H1 (cell line): ENCODE results near the gene NBAS. TPM values are rescaled to one million over a fixed set of nuclear protein-coding genes. Genes with fewer than 3 reads are reported as not detected.
"Not testable (repeated sequence)": the region's sequence is repeated elsewhere in the genome, so short reads cannot be mapped to it uniquely, and the experiment has no call there.

Experiments
- CTCF ChIA-PET: fragments of 300-600 bp; sonication (Branson Sonifier 250); formaldehyde crosslinking; loops from one replicate; lab custom pipeline; 2021; ENCODE audit not compliant: partially characterized antibody; lab: Charles Lee
- POLR2A ChIA-PET: fragments of 300-600 bp; sonication (Branson Sonifier 250); formaldehyde crosslinking; loops from one replicate; lab custom pipeline; 2021; ENCODE audit warnings: inconsistent platforms; ENCODE audit not compliant: partially characterized antibody; lab: Charles Lee
- DNase-seq, 2 experiments: peaks; one replicate each; pipeline versions ENCODE4 v3.0.0 to v3.0.0-alpha.2; 2010 to 2022; ENCODE audit warnings: low spot score in 2 of 2, low read depth in 1 of 2, mixed read lengths in 1 of 2
- FAIRE-seq: peaks from 2 replicates; lab custom pipeline; 2011; peaks lifted over from hg19 to GRCh38; lab: Jason Lieb, UNC
- H2AFZ ChIP-seq: 2 replicates; pipeline ENCODE4 v1.8.1; 2012; ENCODE audit warnings: low read length, inconsistent platforms
- H2AK5ac ChIP-seq: 2 replicates; pipeline ENCODE4 v1.6.1; 2013; ENCODE audit warnings: low read depth, low read length
- H2BK120ac ChIP-seq: replicated peaks from 2 replicates; pipeline ENCODE3; 2013; ENCODE audit warnings: low read depth, low read length, inconsistent platforms
- H2BK12ac ChIP-seq: 2 replicates; pipeline ENCODE4 v1.6.1; 2013; ENCODE audit warnings: low read depth, low read length
- H2BK15ac ChIP-seq: 2 replicates; pipeline ENCODE4 v1.6.1; 2013; ENCODE audit warnings: low read length
- H2BK20ac ChIP-seq: 2 replicates; pipeline ENCODE4 v1.6.1; 2013; ENCODE audit warnings: low read length
- H2BK5ac ChIP-seq: 2 replicates; pipeline ENCODE4 v1.6.1; 2013; ENCODE audit warnings: low read depth, low read length
- H3K14ac ChIP-seq: 2 replicates; pipeline ENCODE4 v1.6.1; 2013; ENCODE audit warnings: inconsistent platforms; ENCODE audit not compliant: insufficient read length
- H3K18ac ChIP-seq: 2 replicates; pipeline ENCODE4 v1.6.1; 2013; ENCODE audit warnings: low read length; ENCODE audit errors: extremely low read depth
- H3K23ac ChIP-seq: 2 replicates; pipeline ENCODE4 v1.6.1; 2013; ENCODE audit warnings: inconsistent platforms; ENCODE audit not compliant: insufficient read length
- H3K23me2 ChIP-seq: 2 replicates; pipeline ENCODE4 v1.6.1; 2013; ENCODE audit warnings: low read depth, low read length
- H3K27ac ChIP-seq: 2 replicates; pipeline ENCODE4 v1.6.1; 2011; ENCODE audit warnings: low read depth, low read length, inconsistent platforms
- H3K27me3 ChIP-seq, 4 experiments: replicated peaks in 1 of 4; 1 replicate in 1 of 4; 2 replicates in 3 of 4; pipeline versions ENCODE4 v1.6.1 to v1.8.1; 2011 to 2013; ENCODE audit warnings: low read length in 3 of 4, mild to moderate bottlenecking in 3 of 4, inconsistent platforms in 2 of 4, mixed read lengths in 2 of 4, moderate library complexity in 1 of 4; ENCODE audit not compliant: control insufficient read depth in 3 of 4, insufficient read depth in 3 of 4; ENCODE audit errors: extremely low read depth in 1 of 4
- H3K36me3 ChIP-seq, 4 experiments: 2 replicates each; pipeline versions ENCODE4 v1.6.1 to v1.8.1; 2011 to 2013; ENCODE audit warnings: mild to moderate bottlenecking in 4 of 4, low read length in 3 of 4, moderate library complexity in 2 of 4, control low read depth in 1 of 4, inconsistent platforms in 1 of 4; ENCODE audit not compliant: insufficient read depth in 4 of 4, control insufficient read depth in 2 of 4
- H3K4ac ChIP-seq: replicated peaks from 2 replicates; pipeline ENCODE3; 2013; ENCODE audit warnings: low read length, low read depth, mixed read lengths, inconsistent platforms; ENCODE audit not compliant: insufficient read length
- H3K4me1 ChIP-seq, 4 experiments: replicated peaks in 1 of 4; 1 replicate in 1 of 4; 2 replicates in 3 of 4; pipeline versions ENCODE4 v1.6.1 to v1.8.1; 2011 to 2013; ENCODE audit warnings: low read length in 3 of 4, inconsistent platforms in 2 of 4, mixed read lengths in 1 of 4; ENCODE audit not compliant: insufficient read depth in 4 of 4, control insufficient read depth in 3 of 4
- H3K4me2 ChIP-seq, 2 experiments: 2 replicates each; pipeline versions ENCODE4 v1.6.1 to v1.8.1; 2011 to 2013; ENCODE audit warnings: low read depth in 2 of 2, low read length in 2 of 2, control low read depth in 1 of 2, inconsistent platforms in 1 of 2, mild to moderate bottlenecking in 1 of 2; ENCODE audit not compliant: insufficient read depth in 1 of 2
- H3K4me3 ChIP-seq, 4 experiments: fragments of 200-600, 300-600 bp in 1 of 4; sonication (generic), shearing (Covaris generic), sonication (Bioruptor Twin) in 1 of 4; 2 replicates each; pipeline versions ENCODE4 v1.5.1 to v1.8.1; 2011 to 2016; ENCODE audit warnings: low read length in 4 of 4, low read depth in 3 of 4, control low read depth in 2 of 4, inconsistent platforms in 2 of 4, mild to moderate bottlenecking in 2 of 4, mixed read lengths in 1 of 4, moderate library complexity in 1 of 4; ENCODE audit not compliant: insufficient read depth in 2 of 4; ENCODE audit errors: extremely low read depth in 1 of 4
- H3K56ac ChIP-seq: replicated peaks from 2 replicates; pipeline ENCODE3; 2013; ENCODE audit warnings: low read depth, mild to moderate bottlenecking, mixed read lengths, low read length, inconsistent platforms; ENCODE audit not compliant: insufficient read length
- H3K79me1 ChIP-seq: 2 replicates; pipeline ENCODE4 v1.6.1; 2013; ENCODE audit warnings: low read depth, low read length, control low read depth
- H3K79me2 ChIP-seq, 2 experiments: 2 replicates each; pipeline versions ENCODE4 v1.6.1 to v1.8.1; 2012 to 2013; ENCODE audit warnings: low read length in 2 of 2, mild to moderate bottlenecking in 2 of 2, inconsistent platforms in 1 of 2; ENCODE audit not compliant: insufficient read depth in 2 of 2, control insufficient read depth in 1 of 2
- H3K9ac ChIP-seq, 4 experiments: replicated peaks in 1 of 4; 1 replicate in 1 of 4; 2 replicates in 3 of 4; pipeline versions ENCODE4 v1.6.1 to v1.8.1; 2011 to 2013; ENCODE audit warnings: low read depth in 3 of 4, low read length in 3 of 4, control low read depth in 2 of 4, mild to moderate bottlenecking in 2 of 4, moderate library complexity in 2 of 4, inconsistent platforms in 1 of 4; ENCODE audit errors: extremely low read depth in 1 of 4
- H3K9me3 ChIP-seq, 2 experiments: 2 replicates each; pipeline versions ENCODE4 v1.6.1 to v1.8.1; 2012 to 2013; ENCODE audit warnings: mild to moderate bottlenecking in 2 of 2, moderate library complexity in 2 of 2, control low read depth in 1 of 2, inconsistent platforms in 1 of 2, low read depth in 1 of 2, low read length in 1 of 2, mixed read lengths in 1 of 2; ENCODE audit not compliant: insufficient read depth in 2 of 2
- H4K20me1 ChIP-seq, 2 experiments: replicated peaks in 1 of 2; 2 replicates each; pipeline versions ENCODE3 to v1.8.1; 2011 to 2013; ENCODE audit warnings: inconsistent platforms in 2 of 2, low read length in 2 of 2, mild to moderate bottlenecking in 1 of 2; ENCODE audit not compliant: insufficient read depth in 2 of 2, control insufficient read depth in 1 of 2
- H4K5ac ChIP-seq: 2 replicates; pipeline ENCODE4 v1.6.1; 2013; ENCODE audit warnings: low read length, low read depth, mixed read lengths, inconsistent platforms; ENCODE audit not compliant: insufficient read length
- H4K8ac ChIP-seq: 2 replicates; pipeline ENCODE4 v1.8.0; 2013; ENCODE audit warnings: mild to moderate bottlenecking, moderate library complexity, low read length, inconsistent platforms; ENCODE audit not compliant: insufficient read depth; ENCODE audit errors: extremely low read depth
- H4K91ac ChIP-seq: replicated peaks from 2 replicates; pipeline ENCODE3; 2013; ENCODE audit warnings: low read length, mixed read lengths, inconsistent platforms; ENCODE audit not compliant: insufficient read length
- WGBS, 2 experiments: shearing (Covaris generic) in 1 of 2; methylation state at CpG; one replicate each; pipeline versions ENCODE4 v1.1.6 to v1.1.7; 2013 to 2015; ENCODE audit warnings: low lambda C conversion rate in 2 of 2, mixed read lengths in 2 of 2, inconsistent platforms in 1 of 2, low coverage in 1 of 2, missing lambda C conversion rate in 1 of 2; ENCODE audit not compliant: insufficient replicate concordance in 2 of 2, insufficient coverage in 1 of 2, insufficient read length in 1 of 2; ENCODE audit errors: extremely low coverage in 1 of 2, missing lambda C conversion rate in 1 of 2; 5-methylcytosine and 5-hydroxymethylcytosine counted together
- polyA plus RNA-seq, 7 experiments: library from polyadenylated mRNA; depleted of rRNA in 3 of 7; stranded (reverse) in 5 of 7; unstranded in 2 of 7; fragments of >200 nt in 5 of 7; fragments of 200-250 nt in 2 of 7; gene quantifications; 1 replicate in 5 of 7; 2 replicates in 1 of 7; 4 replicates in 1 of 7; pipeline versions ENCODE4 v1.2.1 to v1.2.3, GENCODE V29; 2011 to 2013; ENCODE audit warnings: missing spikeins in 2 of 7, mixed read lengths in 2 of 7
- total RNA-seq: library from RNA; stranded (reverse); fragmentation: NEBNext Ultra II Directional; extraction: Animal tissue kit (Norgen Biotek cat#: 25700); gene quantifications from 2 replicates; pipeline ENCODE4 v1.2.1, GENCODE V29; 2021

The NBAS gene
- total and polyA plus RNA-seq, 2 of the 8 experiments (the other 6 are each of a cell fraction or from before 2014, with no cell fraction given): 19.6 to 34.8 TPM

DNA sequence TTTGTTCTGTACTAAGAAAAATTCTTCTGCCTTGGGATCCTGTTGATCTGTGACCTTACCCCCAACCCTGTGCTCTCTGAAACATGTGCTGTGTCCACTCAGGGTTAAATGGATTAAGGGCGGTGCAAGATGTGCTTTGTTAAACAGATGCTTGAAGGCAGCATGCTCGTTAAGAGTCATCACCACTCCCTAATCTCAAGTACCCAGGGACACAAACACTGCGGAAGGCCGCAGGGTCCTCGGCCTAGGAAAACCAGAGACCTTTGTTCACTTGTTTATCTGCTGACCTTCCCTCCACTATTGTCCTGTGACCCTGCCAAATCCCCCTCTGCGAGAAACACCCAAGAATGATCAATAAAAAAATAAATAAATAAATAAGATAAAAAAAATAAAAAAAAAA, 18.9 kb downstream of the NBAS start:
- H3K4me2 ChIP-seq, FAIRE-seq, H3K23me2 ChIP-seq, H3K4me3 ChIP-seq, H2AK5ac ChIP-seq, H2BK120ac ChIP-seq, POLR2A ChIA-PET, H3K9ac ChIP-seq, H3K27me3 ChIP-seq, H4K20me1 ChIP-seq, H3K23ac ChIP-seq, H3K79me1 ChIP-seq, H2BK5ac ChIP-seq, H4K91ac ChIP-seq, H2AFZ ChIP-seq, CTCF ChIA-PET, H3K4ac ChIP-seq, H4K8ac ChIP-seq, H3K79me2 ChIP-seq, H2BK15ac ChIP-seq, H3K27ac ChIP-seq, H3K56ac ChIP-seq, H3K14ac ChIP-seq, H4K5ac ChIP-seq, H3K9me3 ChIP-seq, H3K36me3 ChIP-seq, H2BK20ac ChIP-seq, H3K18ac ChIP-seq, DNase-seq, H2BK12ac ChIP-seq, H3K4me1 ChIP-seq: not testable (repeated sequence)
- WGBS, 2 experiments: 83% methylated on average over 1 of the region's 6 CpGs; no CpG with 5 or more reads in 1 of the 2 experiments

DNA sequence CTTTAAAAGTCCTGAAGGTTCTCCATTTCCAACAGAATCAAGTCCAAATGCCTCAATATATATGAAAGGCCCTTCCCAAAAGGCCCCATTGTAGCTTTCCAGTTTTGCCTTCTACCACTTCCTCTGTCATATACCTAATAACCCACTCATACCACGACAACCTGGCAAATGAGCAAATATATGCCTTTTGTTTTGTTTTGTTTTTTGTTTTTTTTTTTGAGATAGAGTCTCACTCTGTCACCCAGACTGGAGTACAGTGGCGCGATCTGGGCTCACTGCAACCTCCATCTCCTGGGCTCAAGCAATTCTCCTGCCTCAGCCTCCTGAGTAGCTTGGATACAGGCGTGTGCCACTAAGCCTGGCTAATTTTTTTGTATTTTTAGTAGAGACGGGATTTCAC, 20.6 kb downstream of the NBAS start:
- H2BK5ac ChIP-seq, H4K8ac ChIP-seq, H4K5ac ChIP-seq, H3K27me3 ChIP-seq, H3K23ac ChIP-seq, H3K9ac ChIP-seq, H3K14ac ChIP-seq, H2BK120ac ChIP-seq, H4K91ac ChIP-seq, H4K20me1 ChIP-seq, H3K4me2 ChIP-seq, H3K18ac ChIP-seq, DNase-seq, POLR2A ChIA-PET, H3K27ac ChIP-seq, H2BK12ac ChIP-seq, H3K23me2 ChIP-seq, H3K36me3 ChIP-seq, H2BK15ac ChIP-seq, H3K4me1 ChIP-seq, H2BK20ac ChIP-seq, H3K56ac ChIP-seq, FAIRE-seq, H3K4ac ChIP-seq, H3K9me3 ChIP-seq, H3K79me1 ChIP-seq, H3K4me3 ChIP-seq, H2AK5ac ChIP-seq, H2AFZ ChIP-seq, H3K79me2 ChIP-seq: not testable (repeated sequence)
- WGBS, 2 experiments: 72% methylated on average over 5 of the region's 5 CpGs; no CpG with 5 or more reads in 1 of the 2 experiments
- CTCF ChIA-PET: interaction anchor here (0.8 kb wide), 1 partner anchor 37 kb away, joined by 3 read pairs; no protein-coding TSS in a partner anchor
